H1 (cell line): Measurements from ENCODE around the gene TMBIM1. TPM values are rescaled to one million over a fixed set of nuclear protein-coding genes. Genes with fewer than 3 reads are reported as not detected.

Source experiments
- CTCF ChIA-PET: fragments of 300-600 bp; sonication (Branson Sonifier 250); formaldehyde crosslinking; loops from one replicate; lab custom pipeline; 2021; ENCODE audit not compliant: partially characterized antibody; lab: Charles Lee
- POLR2A ChIA-PET: fragments of 300-600 bp; sonication (Branson Sonifier 250); formaldehyde crosslinking; loops from one replicate; lab custom pipeline; 2021; ENCODE audit warnings: inconsistent platforms; ENCODE audit not compliant: partially characterized antibody; lab: Charles Lee
- DNase-seq, 2 experiments: peaks; one replicate each; pipeline versions ENCODE4 v3.0.0 to v3.0.0-alpha.2; 2010 to 2022; ENCODE audit warnings: low spot score in 2 of 2, low read depth in 1 of 2, mixed read lengths in 1 of 2
- FAIRE-seq: peaks from 2 replicates; lab custom pipeline; 2011; peaks lifted over from hg19 to GRCh38; lab: Jason Lieb, UNC
- H2AFZ ChIP-seq: 2 replicates; pipeline ENCODE4 v1.8.1; 2012; ENCODE audit warnings: low read length, inconsistent platforms
- H2AK5ac ChIP-seq: 2 replicates; pipeline ENCODE4 v1.6.1; 2013; ENCODE audit warnings: low read depth, low read length
- H2BK120ac ChIP-seq: replicated peaks from 2 replicates; pipeline ENCODE3; 2013; ENCODE audit warnings: low read depth, low read length, inconsistent platforms
- H2BK12ac ChIP-seq: 2 replicates; pipeline ENCODE4 v1.6.1; 2013; ENCODE audit warnings: low read depth, low read length
- H2BK15ac ChIP-seq: 2 replicates; pipeline ENCODE4 v1.6.1; 2013; ENCODE audit warnings: low read length
- H2BK20ac ChIP-seq: 2 replicates; pipeline ENCODE4 v1.6.1; 2013; ENCODE audit warnings: low read length
- H2BK5ac ChIP-seq: 2 replicates; pipeline ENCODE4 v1.6.1; 2013; ENCODE audit warnings: low read depth, low read length
- H3K14ac ChIP-seq: 2 replicates; pipeline ENCODE4 v1.6.1; 2013; ENCODE audit warnings: inconsistent platforms; ENCODE audit not compliant: insufficient read length
- H3K18ac ChIP-seq: 2 replicates; pipeline ENCODE4 v1.6.1; 2013; ENCODE audit warnings: low read length; ENCODE audit errors: extremely low read depth
- H3K23ac ChIP-seq: 2 replicates; pipeline ENCODE4 v1.6.1; 2013; ENCODE audit warnings: inconsistent platforms; ENCODE audit not compliant: insufficient read length
- H3K23me2 ChIP-seq: 2 replicates; pipeline ENCODE4 v1.6.1; 2013; ENCODE audit warnings: low read depth, low read length
- H3K27ac ChIP-seq: 2 replicates; pipeline ENCODE4 v1.6.1; 2011; ENCODE audit warnings: low read depth, low read length, inconsistent platforms
- H3K27me3 ChIP-seq, 4 experiments: replicated peaks in 1 of 4; 1 replicate in 1 of 4; 2 replicates in 3 of 4; pipeline versions ENCODE4 v1.6.1 to v1.8.1; 2011 to 2013; ENCODE audit warnings: low read length in 3 of 4, mild to moderate bottlenecking in 3 of 4, inconsistent platforms in 2 of 4, mixed read lengths in 2 of 4, moderate library complexity in 1 of 4; ENCODE audit not compliant: control insufficient read depth in 3 of 4, insufficient read depth in 3 of 4; ENCODE audit errors: extremely low read depth in 1 of 4
- H3K36me3 ChIP-seq, 4 experiments: 2 replicates each; pipeline versions ENCODE4 v1.6.1 to v1.8.1; 2011 to 2013; ENCODE audit warnings: mild to moderate bottlenecking in 4 of 4, low read length in 3 of 4, moderate library complexity in 2 of 4, control low read depth in 1 of 4, inconsistent platforms in 1 of 4; ENCODE audit not compliant: insufficient read depth in 4 of 4, control insufficient read depth in 2 of 4
- H3K4ac ChIP-seq: replicated peaks from 2 replicates; pipeline ENCODE3; 2013; ENCODE audit warnings: low read length, low read depth, mixed read lengths, inconsistent platforms; ENCODE audit not compliant: insufficient read length
- H3K4me1 ChIP-seq, 4 experiments: replicated peaks in 1 of 4; 1 replicate in 1 of 4; 2 replicates in 3 of 4; pipeline versions ENCODE4 v1.6.1 to v1.8.1; 2011 to 2013; ENCODE audit warnings: low read length in 3 of 4, inconsistent platforms in 2 of 4, mixed read lengths in 1 of 4; ENCODE audit not compliant: insufficient read depth in 4 of 4, control insufficient read depth in 3 of 4
- H3K4me2 ChIP-seq, 2 experiments: 2 replicates each; pipeline versions ENCODE4 v1.6.1 to v1.8.1; 2011 to 2013; ENCODE audit warnings: low read depth in 2 of 2, low read length in 2 of 2, control low read depth in 1 of 2, inconsistent platforms in 1 of 2, mild to moderate bottlenecking in 1 of 2; ENCODE audit not compliant: insufficient read depth in 1 of 2
- H3K4me3 ChIP-seq, 4 experiments: fragments of 200-600, 300-600 bp in 1 of 4; sonication (generic), shearing (Covaris generic), sonication (Bioruptor Twin) in 1 of 4; 2 replicates each; pipeline versions ENCODE4 v1.5.1 to v1.8.1; 2011 to 2016; ENCODE audit warnings: low read length in 4 of 4, low read depth in 3 of 4, control low read depth in 2 of 4, inconsistent platforms in 2 of 4, mild to moderate bottlenecking in 2 of 4, mixed read lengths in 1 of 4, moderate library complexity in 1 of 4; ENCODE audit not compliant: insufficient read depth in 2 of 4; ENCODE audit errors: extremely low read depth in 1 of 4
- H3K56ac ChIP-seq: replicated peaks from 2 replicates; pipeline ENCODE3; 2013; ENCODE audit warnings: low read depth, mild to moderate bottlenecking, mixed read lengths, low read length, inconsistent platforms; ENCODE audit not compliant: insufficient read length
- H3K79me1 ChIP-seq: 2 replicates; pipeline ENCODE4 v1.6.1; 2013; ENCODE audit warnings: low read depth, low read length, control low read depth
- H3K79me2 ChIP-seq, 2 experiments: 2 replicates each; pipeline versions ENCODE4 v1.6.1 to v1.8.1; 2012 to 2013; ENCODE audit warnings: low read length in 2 of 2, mild to moderate bottlenecking in 2 of 2, inconsistent platforms in 1 of 2; ENCODE audit not compliant: insufficient read depth in 2 of 2, control insufficient read depth in 1 of 2
- H3K9ac ChIP-seq, 4 experiments: replicated peaks in 1 of 4; 1 replicate in 1 of 4; 2 replicates in 3 of 4; pipeline versions ENCODE4 v1.6.1 to v1.8.1; 2011 to 2013; ENCODE audit warnings: low read depth in 3 of 4, low read length in 3 of 4, control low read depth in 2 of 4, mild to moderate bottlenecking in 2 of 4, moderate library complexity in 2 of 4, inconsistent platforms in 1 of 4; ENCODE audit errors: extremely low read depth in 1 of 4
- H3K9me3 ChIP-seq, 2 experiments: 2 replicates each; pipeline versions ENCODE4 v1.6.1 to v1.8.1; 2012 to 2013; ENCODE audit warnings: mild to moderate bottlenecking in 2 of 2, moderate library complexity in 2 of 2, control low read depth in 1 of 2, inconsistent platforms in 1 of 2, low read depth in 1 of 2, low read length in 1 of 2, mixed read lengths in 1 of 2; ENCODE audit not compliant: insufficient read depth in 2 of 2
- H4K20me1 ChIP-seq, 2 experiments: replicated peaks in 1 of 2; 2 replicates each; pipeline versions ENCODE3 to v1.8.1; 2011 to 2013; ENCODE audit warnings: inconsistent platforms in 2 of 2, low read length in 2 of 2, mild to moderate bottlenecking in 1 of 2; ENCODE audit not compliant: insufficient read depth in 2 of 2, control insufficient read depth in 1 of 2
- H4K5ac ChIP-seq: 2 replicates; pipeline ENCODE4 v1.6.1; 2013; ENCODE audit warnings: low read length, low read depth, mixed read lengths, inconsistent platforms; ENCODE audit not compliant: insufficient read length
- H4K8ac ChIP-seq: 2 replicates; pipeline ENCODE4 v1.8.0; 2013; ENCODE audit warnings: mild to moderate bottlenecking, moderate library complexity, low read length, inconsistent platforms; ENCODE audit not compliant: insufficient read depth; ENCODE audit errors: extremely low read depth
- H4K91ac ChIP-seq: replicated peaks from 2 replicates; pipeline ENCODE3; 2013; ENCODE audit warnings: low read length, mixed read lengths, inconsistent platforms; ENCODE audit not compliant: insufficient read length
- GABPA ChIP-seq: IDR thresholded peaks from 2 replicates; pipeline ENCODE4 v1.6.1; 2011; ENCODE audit warnings: mild to moderate bottlenecking, low read length, moderate library complexity, borderline replicate concordance; ENCODE audit not compliant: insufficient read depth
- NANOG ChIP-seq: IDR thresholded peaks from 2 replicates; pipeline ENCODE4 v1.6.1; 2011; ENCODE audit warnings: low read length, low read depth, mild to moderate bottlenecking, inconsistent platforms; ENCODE audit not compliant: insufficient read depth, poor library complexity, severe bottlenecking
- POLR2A ChIP-seq, 2 experiments: IDR thresholded peaks; 1 replicate in 1 of 2; 2 replicates in 1 of 2; pipeline ENCODE4 v1.6.1; 2011; ENCODE audit warnings: low read depth in 2 of 2, low read length in 2 of 2, mild to moderate bottlenecking in 2 of 2; ENCODE audit errors: control extremely low read depth in 1 of 2
- POLR2AphosphoS5 ChIP-seq: IDR thresholded peaks from 2 replicates; pipeline ENCODE4 v1.6.1; 2011; ENCODE audit warnings: low read depth, low read length
- RAD21 ChIP-seq, 2 experiments: IDR thresholded peaks in 1 of 2; conservative IDR thresholded peaks in 1 of 2; 2 replicates each; pipeline ENCODE4 v1.6.1; 2011; ENCODE audit warnings: low read depth in 2 of 2, low read length in 2 of 2, improper control_type of control experiment in 1 of 2, inconsistent platforms in 1 of 2, mild to moderate bottlenecking in 1 of 2, moderate library complexity in 1 of 2
- SP4 ChIP-seq: IDR thresholded peaks from 2 replicates; pipeline ENCODE4 v1.6.1; 2012; ENCODE audit warnings: low read length, inconsistent platforms
- ZNF274 ChIP-seq: IDR thresholded peaks from 2 replicates; pipeline ENCODE4 v1.7.0; 2012; ENCODE audit warnings: low read length, borderline replicate concordance; ENCODE audit errors: extremely low read depth
- WGBS, 2 experiments: shearing (Covaris generic) in 1 of 2; methylation state at CpG; one replicate each; pipeline versions ENCODE4 v1.1.6 to v1.1.7; 2013 to 2015; ENCODE audit warnings: low lambda C conversion rate in 2 of 2, mixed read lengths in 2 of 2, inconsistent platforms in 1 of 2, low coverage in 1 of 2, missing lambda C conversion rate in 1 of 2; ENCODE audit not compliant: insufficient replicate concordance in 2 of 2, insufficient coverage in 1 of 2, insufficient read length in 1 of 2; ENCODE audit errors: extremely low coverage in 1 of 2, missing lambda C conversion rate in 1 of 2; 5-methylcytosine and 5-hydroxymethylcytosine counted together
- polyA plus RNA-seq, 7 experiments: library from polyadenylated mRNA; depleted of rRNA in 3 of 7; stranded (reverse) in 5 of 7; unstranded in 2 of 7; fragments of >200 nt in 5 of 7; fragments of 200-250 nt in 2 of 7; gene quantifications; 1 replicate in 5 of 7; 2 replicates in 1 of 7; 4 replicates in 1 of 7; pipeline versions ENCODE4 v1.2.1 to v1.2.3, GENCODE V29; 2011 to 2013; ENCODE audit warnings: missing spikeins in 2 of 7, mixed read lengths in 2 of 7
- total RNA-seq: library from RNA; stranded (reverse); fragmentation: NEBNext Ultra II Directional; extraction: Animal tissue kit (Norgen Biotek cat#: 25700); gene quantifications from 2 replicates; pipeline ENCODE4 v1.2.1, GENCODE V29; 2021
- TF ChIP-seq, protein P1 (sequence below), 3 experiments: IDR thresholded peaks; 1 replicate in 2 of 3; 2 replicates in 1 of 3; pipeline versions ENCODE4 v1.5.1 to v1.6.1; 2011; ENCODE audit warnings: low read length in 3 of 3, mild to moderate bottlenecking in 3 of 3, inconsistent platforms in 2 of 3, low read depth in 1 of 3, moderate library complexity in 1 of 3; ENCODE audit not compliant: insufficient read depth in 1 of 3; ENCODE audit errors: control extremely low read depth in 1 of 3
- TF ChIP-seq, protein P2 (sequence below): IDR thresholded peaks from 2 replicates; pipeline ENCODE4 v1.6.1; 2011; ENCODE audit warnings: low read depth, mild to moderate bottlenecking, low read length; ENCODE audit not compliant: insufficient read depth

TMBIM1 gene
- total and polyA plus RNA-seq, 2 of the 8 experiments (the other 6 are each of a cell fraction or from before 2014, with no cell fraction given), result 22.1 to 36.8 TPM

DNA sequence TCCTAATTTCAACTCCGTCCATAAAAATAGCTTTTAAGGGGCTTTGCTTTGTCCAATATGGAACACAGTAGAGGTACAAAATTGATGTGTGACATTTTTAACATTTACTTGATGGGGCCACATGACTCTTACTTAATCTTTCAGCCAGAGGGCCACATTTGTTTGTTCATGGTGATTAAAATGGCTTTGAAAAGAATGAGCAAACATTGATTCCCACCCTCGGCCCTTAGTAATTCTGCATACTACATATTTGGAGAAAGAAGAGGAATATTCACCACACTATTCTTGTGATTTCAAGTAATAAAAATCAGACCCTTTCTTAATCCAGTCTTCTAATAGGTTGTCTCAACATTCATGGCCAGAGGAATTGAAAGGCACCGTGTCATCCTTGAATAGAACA, 57.8 kb downstream of the TMBIM1 start:
- Histone ChIP-seq H3K23me2 (no peaks in the 10 kb centered on the region), H3K4me3 (no peak overlapping the region), H2BK20ac (no peak overlapping the region), H2BK15ac (no peak overlapping the region), H3K56ac (no peak overlapping the region), H4K8ac (no peak overlapping the region), H4K5ac (no peak overlapping the region), H3K79me1 (no peaks in the 10 kb centered on the region), H3K79me2 (no peaks in the 10 kb centered on the region), H2AK5ac (no peak overlapping the region), H2AFZ (no peak overlapping the region), H3K23ac (no peak overlapping the region), H3K4me2 (no peak overlapping the region), H2BK12ac (no peak overlapping the region), H3K27me3 (no peaks in the 10 kb centered on the region), H3K27ac (no peak overlapping the region), H4K91ac (no peak overlapping the region), H2BK5ac (no peak overlapping the region), H3K9ac (no peak overlapping the region), H3K36me3 (peaks cover 27 to 82% (median 60%) of the 10 kb centered on the region in 4 experiments), H4K20me1 (peaks cover 0 to 1% of the 10 kb centered on the region in 2 experiments), H2BK120ac (no peak overlapping the region), H3K4me1 (no peaks in the 10 kb centered on the region), H3K18ac (no peak overlapping the region), H3K9me3 (no peaks in the 10 kb centered on the region), H3K4ac (no peak overlapping the region), H3K14ac (no peak overlapping the region)
- ChIA-PET POLR2A (interaction anchor here (1.0 to 1.1 kb wide), 2 partner anchors 12 kb away, joined by 3 to 4 read pairs; no protein-coding TSS in a partner anchor), CTCF (interaction anchor here (0.6 to 1.8 kb wide), 4 partner anchors 12 to 54 kb away, joined by 3 to 5 read pairs (median 4); no protein-coding TSS in a partner anchor)
- 57% methylated on average over 3 of the region's 3 CpGs; no CpG with 5 or more reads in 1 of the 2 experiments for WGBS, 2 experiments
- DNase-seq, result no peak
- no peak for FAIRE-seq
- TF ChIP-seq RAD21 (IDR thresholded peaks at IDR 0.05 in 1 of 2, conservative IDR thresholded peaks at IDR 0.05 in 1 of 2; ENCODE audit: low read depth in 2 of 2, low read length in 2 of 2) (no peak), POLR2AphosphoS5 (no peak), ZNF274 (no peak), GABPA (no peak), POLR2A (IDR thresholded peaks at IDR 0.05; ENCODE audit: control extremely low read depth in 1 of 2, low read depth in 2 of 2, low read length in 2 of 2) (no peak), NANOG (no peak), SP4 (no peak)
- TF ChIP-seq, protein P1, sequence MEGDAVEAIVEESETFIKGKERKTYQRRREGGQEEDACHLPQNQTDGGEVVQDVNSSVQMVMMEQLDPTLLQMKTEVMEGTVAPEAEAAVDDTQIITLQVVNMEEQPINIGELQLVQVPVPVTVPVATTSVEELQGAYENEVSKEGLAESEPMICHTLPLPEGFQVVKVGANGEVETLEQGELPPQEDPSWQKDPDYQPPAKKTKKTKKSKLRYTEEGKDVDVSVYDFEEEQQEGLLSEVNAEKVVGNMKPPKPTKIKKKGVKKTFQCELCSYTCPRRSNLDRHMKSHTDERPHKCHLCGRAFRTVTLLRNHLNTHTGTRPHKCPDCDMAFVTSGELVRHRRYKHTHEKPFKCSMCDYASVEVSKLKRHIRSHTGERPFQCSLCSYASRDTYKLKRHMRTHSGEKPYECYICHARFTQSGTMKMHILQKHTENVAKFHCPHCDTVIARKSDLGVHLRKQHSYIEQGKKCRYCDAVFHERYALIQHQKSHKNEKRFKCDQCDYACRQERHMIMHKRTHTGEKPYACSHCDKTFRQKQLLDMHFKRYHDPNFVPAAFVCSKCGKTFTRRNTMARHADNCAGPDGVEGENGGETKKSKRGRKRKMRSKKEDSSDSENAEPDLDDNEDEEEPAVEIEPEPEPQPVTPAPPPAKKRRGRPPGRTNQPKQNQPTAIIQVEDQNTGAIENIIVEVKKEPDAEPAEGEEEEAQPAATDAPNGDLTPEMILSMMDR (IDR thresholded peaks at IDR 0.05; ENCODE audit: control extremely low read depth in 1 of 3, insufficient read depth in 1 of 3, low read depth in 1 of 3, low read length in 3 of 3), result no peak
- TF ChIP-seq, protein P2, sequence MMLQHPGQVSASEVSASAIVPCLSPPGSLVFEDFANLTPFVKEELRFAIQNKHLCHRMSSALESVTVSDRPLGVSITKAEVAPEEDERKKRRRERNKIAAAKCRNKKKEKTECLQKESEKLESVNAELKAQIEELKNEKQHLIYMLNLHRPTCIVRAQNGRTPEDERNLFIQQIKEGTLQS, result no peak
